ENCODE results near the gene PURA.

Gene PURA

DNA sequence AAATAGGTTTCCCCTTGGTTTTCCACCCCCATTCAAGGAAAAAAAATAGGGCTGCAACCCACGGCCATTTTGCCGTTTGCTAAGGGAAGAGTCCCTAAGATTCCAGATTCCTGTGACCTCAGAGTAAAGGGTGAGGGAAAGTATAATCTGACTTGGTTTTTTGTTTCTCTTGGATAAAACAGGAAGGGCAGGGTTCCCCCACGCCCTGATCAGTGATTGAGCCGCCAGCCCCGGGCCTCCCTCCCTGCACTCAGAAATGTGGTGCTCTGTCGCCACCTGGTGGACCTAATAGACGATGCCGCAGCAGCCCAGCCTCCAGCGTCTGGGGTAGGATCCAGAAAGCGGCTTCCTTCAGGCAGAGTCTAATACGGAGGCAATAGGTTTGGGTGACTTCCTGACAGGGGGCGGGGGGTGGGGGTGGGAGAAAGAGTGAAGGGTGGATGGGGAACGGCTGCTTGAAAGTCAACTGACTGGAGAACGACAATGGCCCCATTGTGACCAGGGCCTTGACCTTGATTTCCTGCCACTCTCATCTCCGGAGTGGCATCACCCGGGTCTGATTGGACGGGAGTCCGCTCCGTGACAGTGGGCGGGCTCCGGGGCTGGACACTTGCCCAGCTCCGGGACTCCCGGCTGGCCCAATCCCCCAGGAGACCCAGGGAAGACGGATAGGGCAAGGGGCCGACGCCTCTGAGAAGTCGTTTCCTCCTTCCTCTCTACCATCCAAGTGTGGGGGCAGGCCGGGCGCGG, 43.3 kb downstream of the PURA start:
- Histone ChIP-seq H3K4me3 (ENCODE audit: low read depth in 1 of 2, low read length in 1 of 2) (peak overlapping the region; percentile 20 to 23), H3K27me3 (peaks cover 52% of the 10 kb centered on the region), H3K9me3 (no peaks in the 10 kb centered on the region), H3K36me3 (no peaks in the 10 kb centered on the region), H3K4me1 (ENCODE audit: control insufficient read depth in 1 of 2, insufficient read depth in 1 of 2, low read depth in 1 of 2, low read length in 1 of 2) (peaks cover 11 to 21% of the 10 kb centered on the region in 2 experiments), H3K27ac (no peak overlapping the region)
- TF ChIP-seq, protein P1, sequence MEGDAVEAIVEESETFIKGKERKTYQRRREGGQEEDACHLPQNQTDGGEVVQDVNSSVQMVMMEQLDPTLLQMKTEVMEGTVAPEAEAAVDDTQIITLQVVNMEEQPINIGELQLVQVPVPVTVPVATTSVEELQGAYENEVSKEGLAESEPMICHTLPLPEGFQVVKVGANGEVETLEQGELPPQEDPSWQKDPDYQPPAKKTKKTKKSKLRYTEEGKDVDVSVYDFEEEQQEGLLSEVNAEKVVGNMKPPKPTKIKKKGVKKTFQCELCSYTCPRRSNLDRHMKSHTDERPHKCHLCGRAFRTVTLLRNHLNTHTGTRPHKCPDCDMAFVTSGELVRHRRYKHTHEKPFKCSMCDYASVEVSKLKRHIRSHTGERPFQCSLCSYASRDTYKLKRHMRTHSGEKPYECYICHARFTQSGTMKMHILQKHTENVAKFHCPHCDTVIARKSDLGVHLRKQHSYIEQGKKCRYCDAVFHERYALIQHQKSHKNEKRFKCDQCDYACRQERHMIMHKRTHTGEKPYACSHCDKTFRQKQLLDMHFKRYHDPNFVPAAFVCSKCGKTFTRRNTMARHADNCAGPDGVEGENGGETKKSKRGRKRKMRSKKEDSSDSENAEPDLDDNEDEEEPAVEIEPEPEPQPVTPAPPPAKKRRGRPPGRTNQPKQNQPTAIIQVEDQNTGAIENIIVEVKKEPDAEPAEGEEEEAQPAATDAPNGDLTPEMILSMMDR (IDR thresholded peaks at IDR 0.05): peak; percentile 95

DNA sequence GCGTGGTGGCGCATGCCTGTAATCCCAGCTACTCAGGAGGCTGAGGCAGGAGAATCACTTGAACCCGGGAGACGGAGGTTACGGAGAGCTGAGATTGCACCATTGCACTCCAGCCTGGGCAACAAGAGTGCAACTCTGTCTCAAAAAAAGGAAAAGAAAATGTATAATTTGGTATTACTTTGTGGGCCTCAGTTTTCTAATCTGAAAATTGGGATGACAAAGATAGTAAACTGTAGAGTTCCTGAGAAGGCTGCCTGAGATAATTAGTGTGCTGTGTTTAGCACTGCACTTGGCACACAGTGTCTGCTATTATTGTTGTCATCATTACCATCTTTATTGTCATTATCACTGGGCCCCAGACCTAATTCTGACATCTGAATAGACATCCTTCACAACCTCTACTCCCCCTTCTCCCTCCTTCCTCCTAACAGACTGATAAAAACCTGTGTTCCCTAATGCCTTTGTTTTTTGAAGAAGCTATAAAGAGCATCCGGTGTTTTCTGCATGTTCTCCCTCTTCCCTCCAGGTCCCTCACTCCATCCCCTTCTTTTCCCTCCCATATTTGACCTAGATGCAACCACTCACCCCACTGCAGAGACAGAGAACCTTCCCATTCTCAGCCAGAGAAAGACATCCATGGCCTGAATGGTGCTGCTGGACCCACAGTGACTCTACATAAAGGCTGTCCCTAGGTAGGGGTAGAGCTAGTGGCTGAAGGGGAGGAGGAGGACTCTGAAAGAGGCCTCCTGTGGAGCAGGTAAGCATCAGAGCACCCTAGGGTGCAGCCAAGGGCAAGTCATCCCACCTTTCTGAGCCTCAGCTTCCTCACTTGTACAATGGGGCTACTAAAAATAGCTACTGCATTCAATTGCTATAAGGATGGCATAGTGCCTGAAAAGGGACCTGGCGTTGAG, 45.4 kb downstream of the PURA start:
- TF ChIP-seq, protein P1 (IDR thresholded peaks at IDR 0.05): no peak
- H3K27ac ChIP-seq: no peak overlapping the region
- peaks cover 38% of the 10 kb centered on the region for H3K27me3 ChIP-seq
- H3K4me1 ChIP-seq (ENCODE audit: control insufficient read depth in 1 of 2, insufficient read depth in 1 of 2, low read depth in 1 of 2, low read length in 1 of 2): peaks cover 8 to 9% of the 10 kb centered on the region in 2 experiments
- no peak overlapping the region for H3K4me3 ChIP-seq (ENCODE audit: low read depth in 1 of 2, low read length in 1 of 2)
- no peaks in the 10 kb centered on the region for H3K9me3 ChIP-seq
- H3K36me3 ChIP-seq: no peaks in the 10 kb centered on the region

DNA sequence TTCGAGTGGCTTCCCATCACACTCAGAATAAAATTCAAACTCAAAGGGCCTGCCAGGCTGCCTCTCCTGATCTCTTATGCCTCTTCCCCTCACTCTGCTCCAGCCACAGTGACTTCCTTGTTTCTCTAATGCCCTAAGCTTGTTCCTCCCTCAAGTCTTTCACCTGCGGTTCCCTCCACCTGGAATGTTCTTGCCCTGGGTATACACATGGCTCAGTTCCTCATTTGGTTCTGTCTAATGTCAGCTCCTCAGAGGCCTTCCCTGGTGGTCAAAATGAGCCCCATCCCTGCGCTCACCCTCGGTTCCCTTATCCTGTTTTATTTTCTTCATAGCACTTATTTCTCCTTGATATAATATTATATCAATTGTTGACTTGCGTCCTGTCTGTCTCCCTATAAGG, 48.4 kb downstream of the PURA start:
- H3K9me3 ChIP-seq: no peaks in the 10 kb centered on the region
- peaks cover 28% of the 10 kb centered on the region for H3K27me3 ChIP-seq
- H3K36me3 ChIP-seq: no peaks in the 10 kb centered on the region
- TF ChIP-seq, protein P1 (IDR thresholded peaks at IDR 0.05): no peak
- H3K4me1 ChIP-seq (ENCODE audit: control insufficient read depth in 1 of 2, insufficient read depth in 1 of 2, low read depth in 1 of 2, low read length in 1 of 2): peaks cover 3 to 5% of the 10 kb centered on the region in 2 experiments
- H3K27ac ChIP-seq: no peak overlapping the region
- no peak overlapping the region for H3K4me3 ChIP-seq (ENCODE audit: low read depth in 1 of 2, low read length in 1 of 2)

DNA sequence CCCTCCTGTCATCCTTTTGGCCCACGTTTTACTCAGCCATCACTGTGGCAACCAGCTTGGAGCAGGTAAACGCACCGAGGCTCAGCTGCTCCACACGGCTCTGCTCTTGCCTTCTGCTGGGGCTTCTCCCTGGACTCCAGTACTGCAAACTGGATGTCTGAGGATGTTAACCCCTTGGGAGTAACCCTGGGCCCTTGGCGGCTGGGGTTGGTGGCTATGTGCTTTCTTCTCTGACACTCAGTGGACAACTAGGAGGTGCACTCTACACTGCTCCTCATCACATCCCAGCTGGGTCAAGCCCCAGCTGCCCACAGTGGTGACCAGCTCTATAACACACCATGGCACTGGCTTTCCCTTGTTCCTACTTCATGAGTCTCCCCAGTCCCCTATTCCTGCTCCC, 48.9 kb downstream of the PURA start:
- Histone ChIP-seq H3K9me3 (no peaks in the 10 kb centered on the region), H3K4me1 (ENCODE audit: control insufficient read depth in 1 of 2, insufficient read depth in 1 of 2, low read depth in 1 of 2, low read length in 1 of 2) (peaks cover 0 to 5% of the 10 kb centered on the region in 2 experiments), H3K4me3 (ENCODE audit: low read depth in 1 of 2, low read length in 1 of 2) (no peak overlapping the region), H3K27me3 (peaks cover 28% of the 10 kb centered on the region), H3K36me3 (no peaks in the 10 kb centered on the region), H3K27ac (no peak overlapping the region)
- TF ChIP-seq, protein P1 (IDR thresholded peaks at IDR 0.05): no peak

DNA sequence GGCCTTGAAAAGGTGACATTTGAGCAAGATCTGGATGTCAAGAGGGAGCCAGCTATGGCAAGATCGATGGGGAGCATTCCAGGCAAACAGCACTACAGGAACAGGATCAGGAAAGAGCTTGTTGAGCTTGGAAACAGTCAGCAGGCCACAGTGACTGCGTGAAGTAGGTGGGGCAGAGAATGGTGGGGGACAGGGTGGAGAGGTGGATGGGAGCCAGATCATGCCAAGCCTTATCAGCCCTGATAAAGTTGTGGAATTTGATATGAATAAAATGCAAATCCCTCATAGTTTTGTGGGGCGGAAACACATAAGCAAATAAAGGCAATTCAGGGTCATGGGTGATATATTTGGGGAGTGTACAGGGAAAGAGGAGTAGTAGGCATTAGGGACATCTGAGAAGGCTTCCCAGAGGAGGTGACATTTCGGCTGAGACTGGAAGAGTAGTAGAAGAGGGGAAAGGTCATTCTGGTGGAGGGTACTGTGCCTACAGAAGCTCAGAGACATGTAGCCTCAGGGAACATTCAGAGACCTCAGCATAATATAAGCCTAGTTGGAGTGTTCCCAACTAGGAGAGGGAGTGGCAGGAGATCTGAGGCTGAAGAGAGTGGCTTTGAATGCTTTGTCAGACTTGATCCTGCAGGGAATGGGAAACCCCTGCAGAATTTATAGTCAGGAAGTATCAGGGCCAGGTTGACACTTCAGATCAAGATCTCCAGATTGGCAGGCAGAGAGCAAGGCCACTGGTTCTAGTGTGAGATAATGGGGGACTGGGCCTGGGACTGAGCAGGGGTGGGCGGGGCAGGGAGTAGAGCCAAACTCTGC, 51.4 kb downstream of the PURA start:
- Histone ChIP-seq H3K36me3 (no peaks in the 10 kb centered on the region), H3K4me1 (ENCODE audit: control insufficient read depth in 1 of 2, insufficient read depth in 1 of 2, low read depth in 1 of 2, low read length in 1 of 2) (peaks cover 0 to 7% of the 10 kb centered on the region in 2 experiments), H3K27ac (no peak overlapping the region), H3K9me3 (no peaks in the 10 kb centered on the region), H3K27me3 (peaks cover 9% of the 10 kb centered on the region), H3K4me3 (ENCODE audit: low read depth in 1 of 2, low read length in 1 of 2) (no peak overlapping the region)
- TF ChIP-seq, protein P1 (IDR thresholded peaks at IDR 0.05): no peak
